Mesendoderm (in vitro differentiated cells): ENCODE measurements around the gene HNRNPLL.
A peak's percentile ranks its signal among the peaks of the same experiment; 100 is the strongest.

Experiments used
- DNase-seq: peaks from one replicate; pipeline ENCODE4 v3.0.0; 2013
- H2AK5ac ChIP-seq: 2 replicates; pipeline ENCODE4 v1.6.1; 2013; ENCODE audit warnings: low read length, inconsistent platforms
- H2BK120ac ChIP-seq: 2 replicates; pipeline ENCODE4 v1.6.1; 2013; ENCODE audit warnings: low read depth, mild to moderate bottlenecking, low read length, moderate library complexity, mixed read lengths
- H2BK15ac ChIP-seq: replicated peaks from 2 replicates; pipeline ENCODE4 v1.6.1; 2013; ENCODE audit warnings: low read depth, mild to moderate bottlenecking, moderate library complexity
- H2BK5ac ChIP-seq: 2 replicates; pipeline ENCODE4 v1.6.1; 2013; ENCODE audit warnings: low read length, inconsistent platforms
- H3K18ac ChIP-seq: 2 replicates; pipeline ENCODE4 v1.6.1; 2013; ENCODE audit warnings: mild to moderate bottlenecking, low read length, mixed read lengths
- H3K23ac ChIP-seq: one replicate; pipeline ENCODE4 v1.6.1; 2013; ENCODE audit warnings: low read length
- H3K27ac ChIP-seq: 2 replicates; pipeline ENCODE4 v1.5.1; 2013; ENCODE audit warnings: low read depth, mild to moderate bottlenecking, inconsistent platforms, low read length, moderate library complexity
- H3K27me3 ChIP-seq: 2 replicates; pipeline ENCODE4 v1.6.1; 2013; ENCODE audit warnings: low read length, control low read depth, mild to moderate bottlenecking, inconsistent platforms; ENCODE audit not compliant: insufficient read depth, poor library complexity
- H3K36me3 ChIP-seq: 2 replicates; pipeline ENCODE4 v1.6.1; 2013; ENCODE audit warnings: low read length, inconsistent platforms; ENCODE audit not compliant: control insufficient read depth, insufficient read depth
- H3K4ac ChIP-seq: one replicate; pipeline ENCODE4 v1.6.1; 2013; ENCODE audit warnings: low read depth, mild to moderate bottlenecking, low read length, moderate library complexity
- H3K4me1 ChIP-seq: 2 replicates; pipeline ENCODE4 v1.6.1; 2013; ENCODE audit warnings: low read depth, low read length, inconsistent platforms; ENCODE audit not compliant: control insufficient read depth
- H3K4me2 ChIP-seq: 2 replicates; pipeline ENCODE4 v1.6.1; 2013; ENCODE audit warnings: low read length
- H3K4me3 ChIP-seq: 2 replicates; pipeline ENCODE4 v1.5.1; 2013; ENCODE audit warnings: mild to moderate bottlenecking, low read length
- H3K56ac ChIP-seq: one replicate; pipeline ENCODE4 v1.6.1; 2013; ENCODE audit warnings: low read length
- H3K79me1 ChIP-seq: 2 replicates; pipeline ENCODE4 v1.6.1; 2013; ENCODE audit warnings: low read length, inconsistent platforms
- H3K79me2 ChIP-seq: 2 replicates; pipeline ENCODE4 v1.6.1; 2013; ENCODE audit warnings: mild to moderate bottlenecking, low read length; ENCODE audit not compliant: control insufficient read depth, insufficient read depth
- H3K9ac ChIP-seq: 2 replicates; pipeline ENCODE4 v1.6.1; 2013; ENCODE audit warnings: low read length, inconsistent platforms
- H4K5ac ChIP-seq: one replicate; pipeline ENCODE4 v1.6.1; 2013; ENCODE audit warnings: low read length
- H4K8ac ChIP-seq: one replicate; pipeline ENCODE4 v1.6.1; 2013; ENCODE audit warnings: low read depth, mild to moderate bottlenecking, control low read depth, low read length, moderate library complexity
- WGBS: extraction: QIAGEN DNeasy Blood & Tissue Kit; methylation state at CpG from one replicate; pipeline ENCODE4 v1.1.7; 2013; ENCODE audit warnings: low lambda C conversion rate, missing lambda C conversion rate; ENCODE audit not compliant: insufficient coverage; ENCODE audit errors: extremely low coverage; 5-methylcytosine and 5-hydroxymethylcytosine counted together

Gene HNRNPLL

GRCh38 chr2:38523728-38524437 lies 78.8 kb downstream of the HNRNPLL start:
- H3K18ac ChIP-seq = no peak overlapping the region
- H3K9ac ChIP-seq = no peak overlapping the region
- H2BK5ac ChIP-seq = no peak overlapping the region
- no CpG with 5 or more reads among the region's 11 CpGs for WGBS
- DNase-seq = peak; percentile 55
- no peaks in the 10 kb centered on the region for H3K36me3 ChIP-seq
- H3K27ac ChIP-seq = no peak overlapping the region
- H2BK15ac ChIP-seq = no peak overlapping the region
- H3K79me2 ChIP-seq = no peaks in the 10 kb centered on the region
- no peak overlapping the region for H4K8ac ChIP-seq
- no peaks in the 10 kb centered on the region for H3K27me3 ChIP-seq
- H3K4me1 ChIP-seq = peaks cover 2% of the 10 kb centered on the region
- no peak overlapping the region for H2AK5ac ChIP-seq
- no peaks in the 10 kb centered on the region for H3K79me1 ChIP-seq
- no peak overlapping the region for H3K56ac ChIP-seq
- no peak overlapping the region for H4K5ac ChIP-seq
- no peak overlapping the region for H3K4ac ChIP-seq
- no peak overlapping the region for H3K23ac ChIP-seq
- H3K4me2 ChIP-seq = no peak overlapping the region
- no peak overlapping the region for H2BK120ac ChIP-seq
- no peak overlapping the region for H3K4me3 ChIP-seq

DNA sequence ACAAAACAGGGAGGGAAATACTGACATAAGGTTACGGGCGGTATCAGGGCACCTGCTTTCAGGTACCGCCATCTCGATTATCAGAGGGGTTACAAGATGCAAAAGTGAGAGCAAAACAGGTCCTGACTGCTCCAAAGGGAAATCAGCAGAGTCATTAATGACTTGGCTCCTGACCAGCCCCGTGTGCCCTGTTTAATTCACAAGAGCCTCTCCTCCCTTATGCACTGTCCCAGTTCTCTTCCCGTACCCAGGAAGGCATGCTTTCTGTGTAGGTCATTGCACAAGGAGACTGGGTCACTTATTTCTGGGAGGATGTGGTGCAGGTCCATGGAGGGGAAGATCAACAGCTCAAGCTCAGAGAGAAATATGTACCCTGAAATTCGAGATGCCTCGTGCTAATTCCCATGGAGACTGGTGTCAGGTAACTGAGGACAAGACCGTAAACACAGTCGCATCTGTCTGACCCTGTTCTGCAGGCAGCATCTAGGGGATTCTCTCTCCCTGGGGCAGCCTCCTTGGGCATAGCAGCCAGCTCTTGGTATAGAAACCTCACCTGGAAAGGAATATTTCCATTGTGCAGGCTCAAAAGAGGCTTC lies 79.9 kb downstream of the HNRNPLL start:
- H3K79me1 ChIP-seq = no peaks in the 10 kb centered on the region
- no peak overlapping the region for H3K9ac ChIP-seq
- H3K79me2 ChIP-seq = no peaks in the 10 kb centered on the region
- no peak overlapping the region for H2BK120ac ChIP-seq
- no peak overlapping the region for H3K4me3 ChIP-seq
- H3K4me1 ChIP-seq = peaks cover 2% of the 10 kb centered on the region
- H2BK5ac ChIP-seq = no peak overlapping the region
- no peaks in the 10 kb centered on the region for H3K36me3 ChIP-seq
- no CpG with 5 or more reads among the region's 10 CpGs for WGBS
- no peak overlapping the region for H2BK15ac ChIP-seq
- H4K5ac ChIP-seq = no peak overlapping the region
- no peak overlapping the region for H3K23ac ChIP-seq
- no peak overlapping the region for H3K18ac ChIP-seq
- H2AK5ac ChIP-seq = no peak overlapping the region
- DNase-seq = no peak
- H3K4ac ChIP-seq = no peak overlapping the region
- H3K4me2 ChIP-seq = no peak overlapping the region
- no peak overlapping the region for H3K56ac ChIP-seq
- H3K27me3 ChIP-seq = no peaks in the 10 kb centered on the region
- no peak overlapping the region for H3K27ac ChIP-seq
- H4K8ac ChIP-seq = no peak overlapping the region

GRCh38 chr2:38521835-38522234 lies 80.9 kb downstream of the HNRNPLL start:
- Histone ChIP-seq H2BK5ac (no peak overlapping the region), H3K4me1 (peaks cover 2% of the 10 kb centered on the region), H3K56ac (no peak overlapping the region), H3K4ac (no peak overlapping the region), H3K79me2 (no peaks in the 10 kb centered on the region), H4K8ac (no peak overlapping the region), H3K79me1 (no peaks in the 10 kb centered on the region), H4K5ac (no peak overlapping the region), H3K9ac (no peak overlapping the region), H3K27ac (no peak overlapping the region), H3K23ac (no peak overlapping the region), H2AK5ac (no peak overlapping the region), H3K36me3 (no peaks in the 10 kb centered on the region), H3K4me3 (no peak overlapping the region), H3K4me2 (no peak overlapping the region), H3K27me3 (no peaks in the 10 kb centered on the region), H2BK120ac (no peak overlapping the region), H3K18ac (no peak overlapping the region), H2BK15ac (no peak overlapping the region)
- no CpG with 5 or more reads among the region's 4 CpGs for WGBS
- DNase-seq = no peak

- Histone ChIP-seq H3K27ac (no peak overlapping the region), H3K9ac (no peak overlapping the region), H3K23ac (no peak overlapping the region), H3K4me2 (no peak overlapping the region), H3K18ac (no peak overlapping the region), H3K27me3 (no peaks in the 10 kb centered on the region), H2AK5ac (no peak overlapping the region), H3K4me3 (no peak overlapping the region), H2BK15ac (no peak overlapping the region), H3K4me1 (no peaks in the 10 kb centered on the region), H3K4ac (no peak overlapping the region), H3K79me2 (no peaks in the 10 kb centered on the region), H3K36me3 (no peaks in the 10 kb centered on the region), H4K8ac (no peak overlapping the region), H4K5ac (no peak overlapping the region), H3K56ac (no peak overlapping the region), H2BK120ac (no peak overlapping the region), H3K79me1 (no peaks in the 10 kb centered on the region), H2BK5ac (no peak overlapping the region)
- DNase-seq = no peak
- WGBS = no CpG with 5 or more reads among the region's 6 CpGs
Measured at GRCh38 chr2:38517284-38517683, 85.4 kb downstream of the HNRNPLL start.

DNA sequence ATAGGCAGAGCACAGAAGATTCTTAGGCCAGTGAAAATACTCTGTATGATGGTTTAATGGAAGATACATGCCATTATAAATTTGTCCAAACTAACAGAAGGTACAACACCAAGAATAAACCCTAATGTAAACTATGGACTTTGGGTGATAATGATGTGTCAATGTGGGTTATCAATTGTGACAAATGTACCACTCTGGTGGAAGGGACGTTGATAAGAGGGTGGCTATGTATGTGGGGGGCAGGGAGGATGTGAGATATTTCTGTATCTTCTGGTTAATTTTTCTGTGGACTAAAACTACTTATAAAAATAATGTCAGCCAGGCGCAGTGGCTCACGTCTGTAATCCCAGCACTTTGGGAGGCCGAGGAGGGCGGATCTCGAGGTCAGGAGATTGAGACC lies 86.2 kb downstream of the HNRNPLL start:
- no peaks in the 10 kb centered on the region for H3K4me1 ChIP-seq
- H3K79me2 ChIP-seq = no peaks in the 10 kb centered on the region
- no peak for DNase-seq
- no peak overlapping the region for H2AK5ac ChIP-seq
- no peak overlapping the region for H3K18ac ChIP-seq
- H2BK15ac ChIP-seq = no peak overlapping the region
- no peaks in the 10 kb centered on the region for H3K27me3 ChIP-seq
- no peak overlapping the region for H3K23ac ChIP-seq
- no peak overlapping the region for H3K4ac ChIP-seq
- H2BK5ac ChIP-seq = no peak overlapping the region
- no peak overlapping the region for H3K27ac ChIP-seq
- H4K8ac ChIP-seq = no peak overlapping the region
- H3K56ac ChIP-seq = no peak overlapping the region
- H3K4me3 ChIP-seq = no peak overlapping the region
- no peak overlapping the region for H2BK120ac ChIP-seq
- H3K4me2 ChIP-seq = no peak overlapping the region
- no peaks in the 10 kb centered on the region for H3K36me3 ChIP-seq
- no peak overlapping the region for H4K5ac ChIP-seq
- no peaks in the 10 kb centered on the region for H3K79me1 ChIP-seq
- no peak overlapping the region for H3K9ac ChIP-seq
- no CpG with 5 or more reads among the region's 6 CpGs for WGBS

GRCh38 chr2:38516122-38516521 lies 86.6 kb downstream of the HNRNPLL start:
- no peak overlapping the region for H3K23ac ChIP-seq
- no peaks in the 10 kb centered on the region for H3K79me1 ChIP-seq
- no peaks in the 10 kb centered on the region for H3K79me2 ChIP-seq
- H3K4me1 ChIP-seq = no peaks in the 10 kb centered on the region
- no peak overlapping the region for H2BK15ac ChIP-seq
- H3K4me2 ChIP-seq = no peak overlapping the region
- H3K4me3 ChIP-seq = no peak overlapping the region
- H3K27me3 ChIP-seq = no peaks in the 10 kb centered on the region
- H3K36me3 ChIP-seq = no peaks in the 10 kb centered on the region
- H3K18ac ChIP-seq = no peak overlapping the region
- H3K27ac ChIP-seq = no peak overlapping the region
- no peak overlapping the region for H4K5ac ChIP-seq
- no peak for DNase-seq
- no CpG with 5 or more reads among the region's 3 CpGs for WGBS
- H2BK5ac ChIP-seq = no peak overlapping the region
- no peak overlapping the region for H4K8ac ChIP-seq
- H3K4ac ChIP-seq = no peak overlapping the region
- no peak overlapping the region for H2AK5ac ChIP-seq
- H3K9ac ChIP-seq = no peak overlapping the region
- no peak overlapping the region for H3K56ac ChIP-seq
- H2BK120ac ChIP-seq = no peak overlapping the region
